Measurements from ENCODE around the gene B3GAT3. TPM values are rescaled to one million over a fixed set of nuclear protein-coding genes. Genes with fewer than 3 reads are reported as not detected.
"Not testable (repeated sequence)": the region's sequence is repeated elsewhere in the genome, so short reads cannot be mapped to it uniquely, and the experiment has no call there.

B3GAT3 gene
- total RNA-seq, 8 experiments from 2014 or later: 28.6 to 56.5 (median 37.0) TPM

DNA sequence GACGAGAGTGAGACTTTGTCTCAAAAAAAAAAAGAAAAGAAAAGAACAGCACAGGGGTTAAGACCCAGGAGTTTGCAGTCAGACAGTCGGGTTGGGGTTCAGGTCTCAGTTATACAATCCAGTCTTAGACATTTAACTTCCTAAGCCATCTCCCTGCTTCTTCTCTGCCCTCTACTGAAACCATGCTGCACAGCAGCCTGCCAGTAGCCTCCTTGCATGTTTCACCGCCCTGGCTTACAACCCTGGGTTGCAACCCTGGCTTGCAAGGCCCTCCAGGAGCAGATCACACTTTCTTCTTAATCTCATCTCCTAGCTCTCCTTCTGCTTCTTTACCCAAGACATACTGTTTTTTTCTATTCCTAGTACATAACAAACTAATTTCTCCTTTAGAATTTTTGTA lies 5.9 kb upstream of the B3GAT3 start:
- 58 to 100% (median 98%) methylated on average over 1 to 3 of the region's 3 CpGs; no CpG with 5 or more reads in 2 of the 10 experiments for WGBS, 10 experiments
- peak in 1 of 8 experiments; percentile 45 for ATAC-seq (replicated peaks in 6 of 8)
- Histone ChIP-seq H3K27ac (no peak overlapping the region), H3K4me3 (no peak overlapping the region), H3K4me1 (replicated peaks in 1 of 2) (peaks cover under 1% of the 10 kb centered on the region in 2 donors)
- in situ Hi-C loops (cut with MboI; ENCODE audit: low pct_unique_long_range_greater_than_20kb in 2 of 9, low sequenced_read_pairs in 9 of 9, unreplicated experiment in 9 of 9): no loop called here

DNA sequence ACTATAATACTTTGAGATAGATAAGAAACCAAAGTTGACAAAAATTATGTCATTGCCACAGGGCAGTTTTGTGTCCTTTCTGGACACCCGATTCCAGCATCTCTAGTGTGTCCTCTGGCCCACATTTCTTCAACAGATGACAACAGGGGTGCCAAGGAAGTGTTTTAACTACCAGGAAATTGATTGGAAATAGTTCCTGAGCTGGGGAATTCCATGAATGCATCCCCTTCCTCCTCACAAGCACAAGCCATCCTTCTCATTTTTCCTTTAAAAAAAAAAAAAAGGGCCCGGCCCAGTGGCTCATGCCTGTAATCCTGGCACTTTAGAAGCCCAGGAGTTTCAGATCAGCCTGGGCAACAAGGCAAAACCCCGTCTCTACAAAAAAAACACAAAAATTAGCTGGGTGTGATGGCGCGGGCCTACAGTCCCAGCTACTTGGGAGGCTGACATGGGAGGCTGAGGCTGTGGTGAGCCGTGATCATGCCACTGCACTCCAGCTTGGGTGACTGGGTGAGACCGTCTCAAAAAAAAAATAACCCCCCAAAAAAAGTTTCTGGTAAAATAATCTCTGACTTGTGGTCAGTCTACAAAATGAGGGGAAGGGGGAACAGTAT lies 797 bp upstream of the B3GAT3 start:
- H3K4me3 ChIP-seq: peak overlapping the region; percentile 15 to 88 (median 59)
- no peak for ATAC-seq (replicated peaks in 6 of 8)
- 58 to 94% (median 90%) methylated on average over 2 to 5 of the region's 7 CpGs; no CpG with 5 or more reads in 4 of the 10 experiments for WGBS, 10 experiments
- H3K4me1 ChIP-seq (replicated peaks in 1 of 2): peaks cover 12 to 14% of the 10 kb centered on the region in 2 donors
- peak overlapping the region; percentile 78 to 92 for H3K27ac ChIP-seq
- in situ Hi-C loops (cut with MboI; ENCODE audit: low pct_unique_long_range_greater_than_20kb in 2 of 9, low sequenced_read_pairs in 9 of 9, unreplicated experiment in 9 of 9): no loop called here

DNA sequence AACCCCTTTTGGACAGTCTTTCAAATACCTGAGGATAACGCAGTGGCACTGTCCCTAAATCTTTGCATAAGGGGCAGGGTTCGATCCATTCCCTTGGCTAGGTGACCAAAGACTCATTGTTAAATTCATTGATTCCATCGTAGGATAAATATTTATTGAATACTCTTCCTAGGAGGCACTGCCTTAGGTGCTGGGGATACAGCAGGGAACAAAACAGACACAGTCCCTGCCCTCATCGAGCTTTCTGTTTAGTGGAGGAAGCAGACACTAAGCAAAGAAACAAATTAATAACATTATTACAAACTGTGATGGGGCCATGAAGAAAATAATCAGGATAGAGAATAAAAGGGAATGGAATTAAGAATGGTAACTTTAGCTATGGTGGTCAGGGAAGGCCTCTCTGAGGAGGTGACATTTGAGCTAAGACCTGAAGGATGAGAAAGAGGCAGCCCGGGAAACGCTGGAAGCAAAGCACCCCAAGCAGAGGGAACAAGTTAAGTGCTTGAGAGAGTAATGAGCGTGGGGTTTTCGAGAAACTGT lies 689 bp downstream of the B3GAT3 start:
- in situ Hi-C loops (cut with MboI; ENCODE audit: low pct_unique_long_range_greater_than_20kb in 2 of 9, low sequenced_read_pairs in 9 of 9, unreplicated experiment in 9 of 9): no loop called here
- ATAC-seq (replicated peaks in 6 of 8): no peak
- 10 to 83% (median 30%) methylated on average over 3 to 7 of the region's 8 CpGs; no CpG with 5 or more reads in 1 of the 10 experiments for WGBS, 10 experiments
- peaks cover 12 to 14% of the 10 kb centered on the region in 2 donors for H3K4me1 ChIP-seq (replicated peaks in 1 of 2)
- peak overlapping the region; percentile 53 to 88 (median 59) for H3K4me3 ChIP-seq
- peak overlapping the region; percentile 78 to 85 for H3K27ac ChIP-seq

DNA sequence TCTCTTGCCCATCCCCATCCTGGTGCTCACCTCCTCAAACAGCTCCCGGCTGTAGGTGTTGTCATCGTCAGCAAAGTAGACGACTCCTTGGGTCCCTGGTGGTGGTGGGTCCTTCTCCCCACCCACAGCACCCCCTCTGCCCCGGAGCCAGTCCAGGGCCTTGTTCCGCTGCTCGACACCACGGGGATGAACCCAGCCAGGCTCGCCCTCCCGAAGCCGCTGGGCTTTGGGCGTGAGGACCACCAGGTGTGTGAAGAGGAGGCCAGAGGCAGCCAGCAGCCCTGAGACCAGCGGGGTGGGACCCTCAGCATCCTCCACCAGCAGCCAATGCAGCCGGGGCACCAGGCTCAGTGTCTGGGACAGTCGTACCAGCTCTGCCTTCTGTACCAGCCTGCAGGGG lies 4.8 kb downstream of the B3GAT3 start:
- H3K4me1 ChIP-seq (replicated peaks in 1 of 2); in situ Hi-C loops (cut with MboI; ENCODE audit: low pct_unique_long_range_greater_than_20kb in 2 of 9, low sequenced_read_pairs in 9 of 9, unreplicated experiment in 9 of 9); ATAC-seq (replicated peaks in 6 of 8); H3K4me3 ChIP-seq; H3K27ac ChIP-seq: not testable (repeated sequence)
- 100% methylated on average over 1 to 3 of the region's 14 CpGs; no CpG with 5 or more reads in 8 of the 10 experiments for WGBS, 10 experiments

DNA sequence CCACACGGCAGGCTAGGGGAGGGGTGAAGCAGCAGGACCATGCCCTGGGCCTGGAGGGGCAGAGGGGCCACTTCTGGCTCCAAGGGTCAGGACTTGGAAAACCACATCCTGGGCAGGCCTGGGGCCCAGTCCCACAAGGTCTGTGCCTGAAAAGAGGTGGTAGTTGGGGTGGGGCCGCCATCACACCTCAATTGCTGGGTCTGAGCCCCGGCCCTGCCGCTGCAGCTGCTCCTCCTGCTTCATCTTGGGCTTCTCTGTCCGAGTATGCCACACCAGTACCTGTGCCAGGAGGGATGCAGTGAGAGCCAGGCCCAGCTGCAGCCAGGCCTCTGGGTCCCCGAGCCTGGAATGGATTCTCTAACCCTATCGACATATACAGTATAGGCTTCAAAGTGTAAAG lies 6.3 kb downstream of the B3GAT3 start:
- H3K4me3 ChIP-seq: no peak overlapping the region
- 75 to 100% (median 86%) methylated on average over 1 to 3 of the region's 7 CpGs; no CpG with 5 or more reads in 6 of the 10 experiments for WGBS, 10 experiments
- ATAC-seq (replicated peaks in 6 of 8): no peak
- in situ Hi-C loops (cut with MboI; ENCODE audit: low pct_unique_long_range_greater_than_20kb in 2 of 9, low sequenced_read_pairs in 9 of 9, unreplicated experiment in 9 of 9): no loop called here
- peaks cover 3 to 4% of the 10 kb centered on the region in 2 donors for H3K4me1 ChIP-seq (replicated peaks in 1 of 2)
- no peak overlapping the region for H3K27ac ChIP-seq

DNA sequence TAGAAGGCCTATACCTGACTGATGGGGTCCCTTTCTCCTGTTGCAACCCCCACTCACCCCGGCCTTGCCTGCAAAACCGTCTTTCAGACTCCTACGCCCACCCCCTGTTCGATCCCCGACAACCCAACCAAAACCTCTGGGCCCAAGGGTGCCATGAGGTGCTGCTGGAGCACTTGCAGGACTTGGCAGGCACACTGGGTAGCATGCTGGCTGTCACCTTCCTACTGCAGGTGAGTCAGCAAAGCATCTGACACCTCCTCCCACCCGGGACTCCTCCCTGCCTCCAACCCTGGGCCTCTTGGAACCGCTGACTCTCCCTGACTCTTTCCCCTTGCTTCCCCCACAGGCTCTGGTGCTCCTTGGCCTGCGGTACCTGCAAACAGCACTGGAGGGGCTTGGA lies 7.5 kb downstream of the B3GAT3 start:
- 60 to 100% (median 100%) methylated on average over 1 of the region's 8 CpGs; no CpG with 5 or more reads in 7 of the 10 experiments for WGBS, 10 experiments
- Histone ChIP-seq H3K4me1 (replicated peaks in 1 of 2) (peaks cover 2 to 3% of the 10 kb centered on the region in 2 donors), H3K27ac (peak overlapping the region in 1 of 2 donors; percentile 10), H3K4me3 (no peak overlapping the region)
- ATAC-seq (replicated peaks in 6 of 8): peak in 2 of 8 experiments; percentile 6 to 20
- in situ Hi-C loops (cut with MboI; ENCODE audit: low pct_unique_long_range_greater_than_20kb in 2 of 9, low sequenced_read_pairs in 9 of 9, unreplicated experiment in 9 of 9): no loop called here

DNA sequence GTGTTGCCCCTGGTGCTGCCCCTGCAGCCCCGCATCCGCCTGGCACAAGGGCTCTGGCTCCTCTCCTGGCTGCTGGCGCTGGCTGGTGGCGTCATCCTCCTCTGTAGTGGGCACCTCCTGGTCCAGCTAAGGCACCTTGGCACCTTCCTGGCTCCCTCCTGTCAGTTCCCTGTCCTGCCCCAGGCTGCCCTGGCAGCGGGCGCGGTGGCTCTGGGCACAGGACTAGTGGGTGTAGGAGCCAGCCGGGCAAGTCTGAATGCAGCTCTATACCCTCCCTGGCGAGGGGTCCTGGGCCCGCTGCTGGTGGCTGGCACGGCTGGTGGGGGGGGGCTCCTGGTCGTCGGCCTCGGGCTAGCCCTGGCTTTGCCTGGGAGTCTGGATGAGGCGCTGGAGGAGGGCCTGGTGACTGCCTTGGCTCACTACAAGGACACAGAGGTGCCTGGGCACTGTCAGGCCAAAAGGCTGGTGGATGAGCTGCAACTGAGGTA lies 8.5 kb downstream of the B3GAT3 start:
- Histone ChIP-seq H3K27ac (peak overlapping the region in 1 of 2 donors; percentile 10), H3K4me3 (peak overlapping the region in 3 of 5 donors; percentile 35 to 46 (median 44)), H3K4me1 (replicated peaks in 1 of 2) (peaks cover 2 to 3% of the 10 kb centered on the region in 2 donors)
- peak in 5 of 8 experiments; percentile 1 to 9 (median 4) for ATAC-seq (replicated peaks in 6 of 8)
- in situ Hi-C loops (cut with MboI; ENCODE audit: low pct_unique_long_range_greater_than_20kb in 2 of 9, low sequenced_read_pairs in 9 of 9, unreplicated experiment in 9 of 9): no loop called here
- WGBS, 10 experiments: 85 to 92% methylated on average over 2 to 4 of the region's 15 CpGs; no CpG with 5 or more reads in 8 of the 10 experiments

DNA sequence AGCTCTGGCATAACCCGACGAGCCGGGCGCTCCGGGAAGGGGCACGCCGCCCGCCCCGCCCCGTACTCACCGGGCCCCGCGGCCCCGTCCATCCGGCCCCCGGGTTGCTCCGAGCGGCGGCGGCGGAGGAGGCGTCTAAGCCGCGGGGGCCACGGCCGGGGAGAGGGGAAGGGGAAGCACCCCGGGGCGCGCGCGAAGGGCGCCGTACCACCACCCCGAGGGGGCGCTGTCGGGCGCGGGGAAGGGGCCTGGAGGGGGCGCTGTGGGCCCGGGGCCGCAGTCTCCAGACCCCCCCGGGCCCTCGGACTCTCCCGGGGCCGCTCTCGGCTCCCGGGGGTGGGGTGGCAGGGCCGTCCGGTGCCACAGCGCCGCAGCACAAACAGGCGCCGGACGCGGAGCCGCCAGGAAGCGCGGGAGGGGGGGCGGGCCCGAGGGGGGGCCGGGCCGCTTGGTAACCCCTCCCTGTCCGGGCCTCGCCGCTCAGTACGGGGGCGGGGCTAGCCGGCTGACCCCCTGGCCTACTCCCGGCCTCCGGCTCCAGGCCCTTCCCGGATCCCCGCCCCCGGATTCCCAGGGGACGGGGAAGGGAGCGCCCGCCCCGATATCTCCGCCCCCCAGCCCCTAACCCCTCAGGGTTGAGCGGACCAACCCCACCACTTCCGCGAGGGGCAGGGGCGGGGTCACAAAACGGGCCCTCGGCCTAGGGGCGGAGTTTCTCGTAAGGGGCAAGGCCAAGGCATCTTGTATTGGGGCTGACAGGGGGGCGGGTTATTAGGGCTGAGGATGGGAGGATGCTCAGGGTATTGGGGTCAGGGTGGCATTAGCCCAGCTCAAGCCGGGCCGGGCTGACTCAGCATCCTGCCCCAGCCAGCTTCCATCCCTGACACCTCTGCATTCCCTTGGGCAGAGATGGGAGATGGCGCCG lies 9.2 kb downstream of the B3GAT3 start, which contains the start of the genes EML3 and ROM1:
Gene EML3 (minus strand): TSS at position 410 of the 925 bp plus-strand sequence. CDS start 318 bp downstream, at position 92.
Gene ROM1 (plus strand): TSS at position 892 of the 925 bp plus-strand sequence. CDS start 25 bp downstream, at position 917.
- in situ Hi-C loops (cut with MboI; ENCODE audit: low pct_unique_long_range_greater_than_20kb in 2 of 9, low sequenced_read_pairs in 9 of 9, unreplicated experiment in 9 of 9): no loop called here
- Histone ChIP-seq H3K4me3 (peak within 1 kb of the TSS; percentile 6 to 46 (median 35)), H3K27ac (peak within 1 kb of the TSS in 1 of 2 donors; percentile 15), H3K4me1 (replicated peaks in 1 of 2) (peaks cover 2 to 3% of the 10 kb centered on the region in 2 donors)
- no CpG with 5 or more reads among the region's 91 CpGs for WGBS, 10 experiments
- peak; percentile 54 to 77 (median 71) for ATAC-seq (replicated peaks in 6 of 8)

DNA sequence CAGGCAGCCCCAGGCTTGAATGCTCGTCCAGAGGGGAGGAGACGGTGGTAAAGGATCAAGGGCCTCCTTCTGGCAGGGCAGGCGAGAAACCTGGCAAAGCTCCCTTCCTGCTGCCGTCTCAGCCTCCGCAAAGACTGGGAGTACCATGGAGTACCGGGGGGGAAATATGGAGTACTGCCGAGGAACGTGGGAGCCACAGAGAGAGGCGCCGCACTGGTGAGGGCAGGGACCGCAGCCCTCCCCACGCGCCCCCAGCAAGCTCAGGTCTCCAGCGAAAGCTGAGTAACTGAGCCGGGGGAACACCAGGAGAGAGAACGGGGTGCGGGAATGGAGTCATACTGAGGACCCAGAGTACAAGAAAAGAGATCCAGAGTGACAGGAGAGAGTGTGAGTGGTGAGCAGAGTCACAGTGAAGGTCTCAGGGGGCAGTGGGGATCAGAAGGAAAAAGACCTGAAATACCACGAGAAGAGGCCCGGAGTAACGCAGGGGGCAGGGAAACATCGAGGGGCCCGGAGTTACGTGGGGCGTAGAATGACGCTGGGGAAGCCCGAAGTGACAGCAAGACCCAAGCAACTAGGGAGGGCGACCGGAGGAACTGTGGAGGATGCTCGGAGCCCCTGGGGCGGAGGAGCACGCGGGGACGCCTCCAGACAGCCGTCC lies 10.0 kb downstream of the B3GAT3 start:
- in situ Hi-C loops (cut with MboI; ENCODE audit: low pct_unique_long_range_greater_than_20kb in 2 of 9, low sequenced_read_pairs in 9 of 9, unreplicated experiment in 9 of 9): no loop called here
- Histone ChIP-seq H3K27ac (peak overlapping the region in 1 of 2 donors; percentile 15), H3K4me1 (replicated peaks in 1 of 2) (peaks cover 2 to 3% of the 10 kb centered on the region in 2 donors), H3K4me3 (peak overlapping the region; percentile 6 to 46 (median 35))
- WGBS, 10 experiments: 0 to 30% (median 7%) methylated on average over 1 to 16 of the region's 34 CpGs; no CpG with 5 or more reads in 2 of the 10 experiments
- peak; percentile 1 to 25 (median 10) for ATAC-seq (replicated peaks in 6 of 8)

DNA sequence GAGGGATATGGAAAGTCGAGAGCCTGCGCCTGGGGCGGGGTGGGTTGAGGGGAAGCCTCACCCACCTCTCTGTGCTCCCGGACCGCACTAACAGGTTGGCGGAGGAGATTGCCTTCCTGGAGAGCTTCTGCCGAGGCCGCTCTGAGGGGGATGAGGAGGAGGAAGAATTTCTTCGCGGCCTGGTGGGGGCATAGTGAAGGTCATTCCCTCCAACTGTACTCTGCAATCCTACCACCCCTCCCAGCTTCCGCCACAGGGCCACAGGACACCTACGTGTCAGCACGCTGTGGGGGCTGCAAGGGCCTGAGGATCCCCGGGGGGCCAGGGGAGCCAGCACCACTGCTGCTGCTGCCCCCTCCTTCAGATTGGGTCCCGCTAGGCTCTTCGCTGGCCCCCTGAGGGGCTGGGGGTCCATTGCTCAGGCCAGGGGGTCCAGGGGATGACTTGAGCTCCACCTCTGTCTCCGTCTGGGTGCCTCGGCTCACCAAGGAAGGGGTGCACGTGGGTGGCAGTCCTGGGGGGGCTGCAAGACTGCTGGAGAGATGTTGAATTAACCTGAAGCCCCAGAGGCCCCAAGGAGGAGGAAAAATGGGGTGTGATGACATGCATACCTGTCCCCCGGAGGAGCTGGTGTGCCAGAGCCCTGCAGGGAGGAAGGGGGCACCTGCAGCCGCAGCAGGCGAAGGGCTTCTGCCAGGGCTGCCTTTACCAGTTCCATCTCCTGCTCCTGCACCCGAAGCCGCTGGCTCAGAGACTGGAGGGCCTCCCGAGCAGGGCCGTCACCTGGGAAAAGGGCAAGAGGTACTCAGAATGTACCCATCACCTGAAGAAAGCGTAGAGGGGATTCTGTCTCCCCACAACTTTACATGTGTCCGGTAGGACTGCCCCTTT lies 10.7 kb downstream of the B3GAT3 start:
- in situ Hi-C loops (cut with MboI; ENCODE audit: low pct_unique_long_range_greater_than_20kb in 2 of 9, low sequenced_read_pairs in 9 of 9, unreplicated experiment in 9 of 9): no loop called here

DNA sequence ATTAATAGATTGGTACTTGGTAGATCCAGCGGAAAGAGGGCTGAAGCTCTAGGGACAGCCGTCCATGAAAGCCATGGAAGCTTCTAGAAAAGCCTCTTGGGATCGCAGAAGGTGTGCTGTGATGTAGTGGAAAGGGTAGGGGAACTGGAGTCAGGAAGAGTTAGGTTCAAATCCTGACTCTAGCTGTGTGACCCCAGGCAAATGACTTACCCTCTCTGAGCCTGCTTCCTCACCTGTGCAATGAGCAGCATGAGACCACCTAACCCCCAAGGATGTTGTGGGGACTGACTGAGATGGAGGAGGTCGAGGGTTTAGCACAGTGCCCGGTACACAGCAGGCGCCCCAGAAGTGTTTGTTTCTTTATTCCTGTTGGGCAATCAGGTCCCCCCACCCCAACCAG lies 11.4 kb downstream of the B3GAT3 start:
- no peak overlapping the region for H3K27ac ChIP-seq
- in situ Hi-C loops (cut with MboI; ENCODE audit: low pct_unique_long_range_greater_than_20kb in 2 of 9, low sequenced_read_pairs in 9 of 9, unreplicated experiment in 9 of 9): no loop called here
- no peak for ATAC-seq (replicated peaks in 6 of 8)
- no peak overlapping the region for H3K4me3 ChIP-seq
- H3K4me1 ChIP-seq (replicated peaks in 1 of 2): peaks cover 2 to 3% of the 10 kb centered on the region in 2 donors
- WGBS, 10 experiments: 60 to 96% (median 92%) methylated on average over 2 to 3 of the region's 6 CpGs; no CpG with 5 or more reads in 5 of the 10 experiments

More for the DNA sequence above, 10.7 kb downstream of the B3GAT3 start:
- H3K4me1 ChIP-seq (replicated peaks in 1 of 2): peaks cover 2 to 3% of the 10 kb centered on the region in 2 donors
- WGBS, 10 experiments: 28 to 80% (median 53%) methylated on average over 1 to 3 of the region's 28 CpGs; no CpG with 5 or more reads in 5 of the 10 experiments
- peak overlapping the region in 3 of 5 donors; percentile 35 to 46 (median 44) for H3K4me3 ChIP-seq
- no peak overlapping the region for H3K27ac ChIP-seq
- ATAC-seq (replicated peaks in 6 of 8): no peak

All from motor neuron (in vitro differentiated cells).